Measurements from ENCODE around the gene CD151.

The CD151 gene

DNA sequence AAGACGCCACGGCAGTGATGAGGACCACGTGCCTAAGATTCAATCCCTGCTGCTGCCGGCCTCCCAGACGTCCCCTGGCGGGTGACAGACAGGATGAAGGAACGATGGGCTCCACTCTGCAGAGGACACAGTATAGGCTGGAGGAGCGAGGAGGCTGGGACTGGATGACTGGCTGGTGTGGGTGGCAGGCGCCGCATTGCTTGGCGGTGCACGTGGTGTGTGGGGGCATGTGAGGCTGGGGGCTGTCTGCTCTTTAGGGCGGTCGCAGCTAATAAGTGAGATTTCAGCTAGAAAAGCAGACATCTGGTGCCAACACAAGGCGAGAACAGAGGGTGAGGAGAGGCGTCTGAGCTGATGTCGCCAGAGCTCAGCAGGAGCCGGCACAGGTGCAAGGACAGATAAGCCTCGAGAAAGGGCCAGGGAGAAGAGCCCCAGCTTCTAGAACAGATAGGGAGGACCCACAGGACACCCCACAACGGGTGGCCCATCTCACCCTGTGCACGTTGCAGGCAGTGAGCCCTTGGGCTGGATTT is 43.1 kb downstream of the CD151 start:
- no peak for DNase-seq

DNA sequence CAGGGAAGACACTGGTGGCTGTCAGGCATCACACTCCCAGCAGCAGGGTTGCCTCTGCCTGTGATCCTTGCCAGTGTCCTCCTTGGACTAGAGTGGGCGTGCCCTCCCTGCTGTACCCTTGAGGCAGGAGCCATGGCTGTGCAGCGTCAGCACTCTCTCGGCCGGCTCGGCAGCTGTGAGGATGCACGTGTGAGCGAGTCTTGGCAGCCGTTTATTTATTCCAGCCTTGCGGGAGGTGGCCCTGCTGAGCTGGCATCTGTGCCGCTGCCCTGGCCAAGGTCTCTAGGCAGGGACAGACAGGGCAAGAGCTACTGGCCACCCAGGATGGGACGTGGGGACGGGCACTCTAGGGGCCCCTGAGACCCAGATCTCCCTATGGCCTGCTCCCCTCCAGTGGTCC is 43.8 kb downstream of the CD151 start:
- no peak for DNase-seq

DNA sequence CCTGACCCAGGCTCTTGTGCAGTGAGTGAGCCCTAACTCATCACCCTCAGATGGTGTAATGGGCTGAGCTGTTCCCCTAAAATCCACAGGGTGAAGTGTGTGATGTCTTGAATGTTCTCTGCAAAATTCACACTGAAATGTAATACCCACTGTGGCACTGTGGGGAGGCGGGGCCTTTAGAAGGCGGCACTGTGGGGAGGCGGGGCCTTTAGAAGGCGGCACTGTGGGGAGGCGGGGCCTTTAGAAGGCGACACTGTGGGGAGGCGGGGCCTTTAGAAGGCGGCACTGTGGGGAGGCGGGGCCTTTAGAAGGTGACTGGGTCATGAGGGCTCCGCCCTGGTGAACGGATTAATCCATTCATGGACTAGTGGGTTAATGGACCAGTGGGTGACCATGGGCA is 44.8 kb downstream of the CD151 start:
- no peak for DNase-seq

DNA sequence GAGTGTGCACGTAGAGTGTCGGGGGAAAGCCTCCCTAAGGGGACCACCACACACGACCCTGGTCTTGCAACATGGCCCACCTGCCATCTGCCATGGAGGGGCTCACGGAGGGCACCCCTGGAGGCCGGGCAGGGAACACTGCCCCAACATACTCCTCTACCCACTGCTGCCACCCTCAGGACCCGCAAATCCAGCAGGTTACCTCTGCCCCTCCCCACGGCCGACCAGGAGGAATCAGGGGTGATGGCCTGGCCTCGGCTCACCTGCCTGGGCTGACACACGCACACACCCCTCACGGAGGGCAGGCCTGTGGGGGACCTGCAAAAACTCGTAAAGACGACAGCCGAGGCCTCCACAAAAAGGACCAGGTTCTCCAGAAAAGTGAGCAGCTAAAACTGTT is 47.7 kb downstream of the CD151 start:
- DNase-seq: no peak

DNA sequence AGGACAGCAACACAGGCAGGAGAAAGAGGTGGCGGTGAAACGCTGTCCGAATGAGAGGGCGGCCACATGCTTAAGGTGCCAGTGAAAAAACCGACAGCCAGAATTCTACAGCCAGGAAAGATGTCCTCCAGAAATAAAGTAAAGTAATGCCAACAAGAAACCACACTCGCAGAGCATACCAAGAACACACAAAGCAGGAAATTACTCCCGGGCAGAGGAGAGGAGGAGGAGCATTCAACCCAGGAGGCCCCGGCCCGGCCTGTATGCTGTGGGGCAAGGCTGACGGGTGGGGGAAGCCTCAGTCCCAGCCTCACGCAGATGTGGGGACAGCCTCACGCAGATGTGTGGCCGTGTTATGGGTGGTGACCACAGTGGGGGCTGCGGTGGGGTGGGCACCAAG is 49.8 kb downstream of the CD151 start:
- DNase-seq: no peak

DNA sequence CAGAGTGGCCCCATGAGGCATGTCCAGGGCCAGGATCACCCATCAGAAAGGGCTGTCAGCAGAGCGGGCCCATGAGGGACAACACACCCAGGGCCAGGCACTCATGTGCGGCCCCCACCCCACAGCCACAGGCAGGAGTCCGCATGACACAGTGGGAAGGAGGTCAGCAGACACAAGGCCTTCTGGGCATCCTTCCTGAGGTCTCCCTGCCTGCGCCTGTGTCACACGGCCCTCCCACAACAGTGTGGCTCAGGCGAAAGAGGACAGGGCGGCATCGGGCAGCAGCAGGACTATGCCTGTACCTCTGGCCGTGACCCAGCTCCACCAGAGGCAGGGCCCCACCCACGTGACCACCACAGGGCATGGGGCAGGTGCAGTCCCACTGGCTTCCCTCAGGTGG is 50.8 kb downstream of the CD151 start:
- DNase-seq: no peak

DNA sequence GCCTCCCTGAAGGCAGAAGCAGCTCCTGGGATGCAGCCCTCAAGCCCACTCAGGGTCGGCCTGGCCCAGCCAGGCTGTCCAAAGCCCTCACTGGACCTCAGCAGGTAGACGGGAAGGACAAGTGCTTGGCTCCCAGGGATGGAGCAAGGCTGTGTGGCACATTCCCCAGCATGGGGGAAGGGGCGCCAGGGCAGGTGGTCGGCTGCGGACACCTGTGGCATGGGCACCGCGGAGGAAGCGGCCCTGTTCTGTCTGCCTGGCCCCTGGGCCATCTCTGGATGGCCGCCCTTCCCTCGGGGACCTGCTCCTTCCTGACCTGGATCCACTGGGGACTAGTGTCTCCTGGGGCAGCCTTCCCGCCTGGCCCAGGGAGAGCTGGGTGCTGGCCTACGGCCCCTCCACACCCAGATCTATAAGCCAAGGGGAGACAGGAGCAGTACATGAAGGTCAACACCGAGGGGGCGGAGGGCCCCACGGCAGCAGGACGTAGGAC is 51.9 kb downstream of the CD151 start:
- no peak for DNase-seq

DNA sequence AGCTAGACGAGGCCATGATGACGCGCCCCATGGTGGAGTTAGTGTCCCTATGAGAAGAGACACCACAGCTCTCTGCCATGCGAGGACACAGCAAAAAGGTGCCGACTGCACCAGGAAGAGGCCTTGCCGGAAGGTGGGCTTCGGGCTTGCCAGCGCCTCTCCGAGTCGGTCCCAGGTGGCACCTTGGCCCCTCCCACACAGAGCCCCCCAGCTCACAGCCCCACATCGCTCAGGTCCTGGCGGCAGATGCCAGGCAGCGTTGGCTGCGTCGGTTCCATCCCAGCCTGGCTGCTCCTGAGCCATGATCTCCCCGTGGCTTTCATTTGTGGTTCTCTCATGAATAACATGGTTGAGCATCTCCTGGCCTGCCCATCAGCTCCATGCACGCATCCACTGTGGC is 53.8 kb downstream of the CD151 start:
- DNase-seq: no peak

DNA sequence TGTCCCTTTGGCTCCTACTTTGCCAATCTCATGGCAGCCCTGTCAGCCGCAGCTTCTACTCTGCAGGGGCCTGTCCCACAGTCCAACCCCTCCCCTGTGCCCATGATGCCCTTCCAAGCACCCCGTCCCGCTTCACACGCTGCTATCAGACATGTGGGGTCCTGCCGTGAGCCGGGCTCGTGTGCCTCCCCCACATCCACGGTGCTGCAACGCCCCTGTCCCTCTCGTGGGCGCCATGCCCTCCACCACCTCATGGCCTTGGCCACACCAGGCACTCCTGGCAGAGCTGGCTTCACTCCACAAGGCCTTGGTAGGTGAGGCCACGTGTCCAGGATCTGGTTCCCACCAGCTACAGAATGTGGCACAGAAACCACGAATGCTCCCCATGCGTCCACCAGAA is 54.8 kb downstream of the CD151 start:
- no peak for DNase-seq
